HepG2 (cell line): ENCODE data around the gene CLDN9. TPM values are rescaled to one million over a fixed set of nuclear protein-coding genes. Genes with fewer than 3 reads are reported as not detected.

Experiments
- ATAC-seq: fragments of 200-7000 bp; cut with Tn5 transposase; 3 replicates; pipeline ENCODE4 v1.9.1; 2020; ENCODE audit warnings: mild to moderate bottlenecking, moderate library complexity
- BruUV-seq: library from RNA; stranded (reverse); fragments of 400-500 nt; replicated peaks from 2 replicates; lab custom pipeline; 2021; lab: Mats Ljungman, UMichigan
- CTCF ChIA-PET: fragments of 300-600 bp; formaldehyde crosslinking; extraction: SDS; loops from one replicate; lab custom pipeline; 2021; ENCODE audit warnings: low total read pairs, inconsistent platforms, low intra/inter-chr PET ratio; lab: Yijun Ruan, JAX
- POLR2A ChIA-PET: fragments of 350-600 bp; sonication (Branson Sonifier 250); formaldehyde crosslinking; loops from one replicate; lab custom pipeline; 2020; ENCODE audit warnings: antibody characterized with exemption, inconsistent platforms; lab: Yijun Ruan, JAX
- DNase-seq: peaks from one replicate; pipeline ENCODE4 v3.0.0-alpha.2; 2015; ENCODE audit warnings: low spot score
- FAIRE-seq: peaks from 3 replicates; lab custom pipeline; 2011; peaks lifted over from hg19 to GRCh38; lab: Jason Lieb, UNC
- H2AFZ ChIP-seq: one replicate; pipeline ENCODE4 v1.6.1; 2011; ENCODE audit warnings: low read length, inconsistent platforms
- H3K27ac ChIP-seq: fragments of 300-600 bp; 3 replicates; pipeline ENCODE4 v1.8.0; 2011; ENCODE audit warnings: mixed run types, mild to moderate bottlenecking, mixed read lengths, low read length, inconsistent platforms; ENCODE audit not compliant: insufficient read depth; ENCODE audit errors: extremely low read length
- H3K27me3 ChIP-seq, 2 experiments: fragments of 200-600 bp in 1 of 2; 2 replicates in 1 of 2; 3 replicates in 1 of 2; pipeline versions ENCODE4 v1.6.0 to v1.8.0; 2011; ENCODE audit warnings: low read length in 2 of 2, mild to moderate bottlenecking in 2 of 2, moderate library complexity in 2 of 2, inconsistent platforms in 1 of 2; ENCODE audit not compliant: insufficient read depth in 2 of 2, control insufficient read depth in 1 of 2
- H3K36me3 ChIP-seq, 2 experiments: fragments of 200-600 bp in 1 of 2; replicated peaks in 1 of 2; 2 replicates in 1 of 2; 3 replicates in 1 of 2; pipeline versions ENCODE4 v1.5.1 to v1.8.0; 2011; ENCODE audit warnings: low read length in 2 of 2, inconsistent platforms in 1 of 2; ENCODE audit not compliant: insufficient read depth in 2 of 2, control insufficient read depth in 1 of 2
- H3K4me1 ChIP-seq: 2 replicates; pipeline ENCODE4 v1.5.1; 2012; ENCODE audit warnings: low read length, inconsistent platforms; ENCODE audit not compliant: insufficient read depth
- H3K4me2 ChIP-seq: 2 replicates; pipeline ENCODE4 v1.6.0; 2011; ENCODE audit warnings: low read depth, low read length, inconsistent platforms
- H3K4me3 ChIP-seq, 3 experiments: fragments of 200-600 bp in 1 of 3; sonication (generic), shearing (Covaris generic) in 1 of 3; replicated peaks in 1 of 3; 2 replicates each; pipeline ENCODE4 v1.5.1; 2011 to 2016; ENCODE audit warnings: low read length in 3 of 3, inconsistent platforms in 2 of 3, low read depth in 2 of 3, mild to moderate bottlenecking in 2 of 3, control low read depth in 1 of 3, mixed read lengths in 1 of 3; ENCODE audit not compliant: insufficient read depth in 1 of 3
- H3K79me2 ChIP-seq: one replicate; pipeline ENCODE4 v1.6.1; 2011; ENCODE audit warnings: low read length, inconsistent platforms; ENCODE audit not compliant: insufficient read depth
- H3K9ac ChIP-seq: 2 replicates; pipeline ENCODE4 v1.6.0; 2011; ENCODE audit warnings: mild to moderate bottlenecking, low read depth, low read length, inconsistent platforms; ENCODE audit not compliant: insufficient read depth
- H3K9me3 ChIP-seq: 2 replicates; pipeline ENCODE4 v1.5.1; 2012; ENCODE audit warnings: mild to moderate bottlenecking, low read length
- H4K20me1 ChIP-seq: 2 replicates; pipeline ENCODE4 v1.6.0; 2011; ENCODE audit warnings: inconsistent platforms, mild to moderate bottlenecking, low read length, moderate library complexity; ENCODE audit not compliant: insufficient read depth
- AGO2 ChIP-seq: fragments of 200-400 bp; formaldehyde crosslinking; optimal IDR thresholded peaks from 2 replicates; pipeline ENCODE3; 2017; ENCODE audit warnings: mild to moderate bottlenecking, low read depth, low read length, moderate library complexity
- CEBPG ChIP-seq: IDR thresholded peaks from 2 replicates; pipeline ENCODE4 v1.6.1; 2016
- ESRRA ChIP-seq: sonication (generic); formaldehyde crosslinking; IDR thresholded peaks from 2 replicates; pipeline ENCODE4 v1.5.1; 2020; ENCODE audit warnings: mild to moderate bottlenecking, low read depth, missing genetic modification reagents
- FOSL2 ChIP-seq: sonication (generic); formaldehyde crosslinking; IDR thresholded peaks from 2 replicates; pipeline ENCODE4 v1.4.0; 2020; ENCODE audit warnings: missing genetic modification reagents
- MIXL1 ChIP-seq: IDR thresholded peaks from 2 replicates; pipeline ENCODE4 v1.6.1; 2016
- MXD4 ChIP-seq: IDR thresholded peaks from 2 replicates; pipeline ENCODE4 v1.6.1; 2016; ENCODE audit warnings: mild to moderate bottlenecking, missing biosample characterization, missing genetic modification reagents
- NFATC3 ChIP-seq: sonication (generic); formaldehyde crosslinking; IDR thresholded peaks from 2 replicates; pipeline ENCODE4 v1.5.1; 2020; ENCODE audit warnings: mild to moderate bottlenecking, missing genetic modification reagents
- SAP130 ChIP-seq: IDR thresholded peaks from 2 replicates; pipeline ENCODE4 v1.6.1; 2016; ENCODE audit warnings: low read depth
- SIN3A ChIP-seq: IDR thresholded peaks from 2 replicates; pipeline ENCODE4 v1.6.1; 2011; ENCODE audit warnings: low read depth, mild to moderate bottlenecking, control low read depth, low read length, borderline replicate concordance
- SUZ12 ChIP-seq: fragments of 150-350 bp; IDR thresholded peaks from 2 replicates; pipeline ENCODE4 v1.6.1; 2014; ENCODE audit warnings: low read depth, low read length
- TCF12 ChIP-seq, 2 experiments: fragments of 450-650 bp in 1 of 2; sonication (generic) in 1 of 2; formaldehyde crosslinking in 1 of 2; IDR thresholded peaks; 2 replicates each; pipeline versions ENCODE4 v1.6.1 to v1.8.0; 2017 to 2022; ENCODE audit warnings: antibody characterized with exemption in 1 of 2, mild to moderate bottlenecking in 1 of 2, missing genetic modification reagents in 1 of 2, moderate library complexity in 1 of 2
- ZBTB33 ChIP-seq: sonication (generic); formaldehyde crosslinking; IDR thresholded peaks from 2 replicates; pipeline ENCODE4 v1.4.0; 2020; ENCODE audit warnings: missing genetic modification reagents
- ZNF709 ChIP-seq: sonication (generic); formaldehyde crosslinking; IDR thresholded peaks from 2 replicates; pipeline ENCODE4 v1.5.0; 2020; ENCODE audit warnings: mild to moderate bottlenecking, missing genetic modification reagents
- ZNF841 ChIP-seq: sonication (generic); formaldehyde crosslinking; IDR thresholded peaks from 2 replicates; pipeline ENCODE4 v1.8.1; 2023; ENCODE audit warnings: missing genetic modification reagents, borderline replicate concordance
- ZXDC ChIP-seq: sonication (generic); formaldehyde crosslinking; IDR thresholded peaks from 2 replicates; pipeline ENCODE4 v1.5.0; 2020; ENCODE audit warnings: mild to moderate bottlenecking, missing genetic modification reagents
- WGBS: methylation state at CpG from one replicate; pipeline ENCODE4 v1.1.6; 2017; ENCODE audit warnings: low lambda C conversion rate; 5-methylcytosine and 5-hydroxymethylcytosine counted together
- in situ Hi-C: cut with HindIII; loops from 2 replicates; pipeline ENCODE4 v1.10.0; 2017; ENCODE audit warnings: low pct_unique_long_range_greater_than_20kb; ENCODE audit not compliant: extremely low pct_ligation_motif_present
- intact Hi-C: fragments of 100-400 bp; cut with micrococcal nuclease; formaldehyde crosslinking; loops from one replicate; pipeline ENCODE4 v1.10.0; 2022; ENCODE audit not compliant: unreplicated experiment
- polyA plus RNA-seq, 8 experiments: library from polyadenylated mRNA; depleted of rRNA in 3 of 8; stranded (reverse) in 7 of 8; unstranded in 1 of 8; fragments of >200 nt; fragmentation: Illumina TruSeq in 4 of 8; extraction: Trizol in 4 of 8; gene quantifications; 2 replicates each; pipeline versions ENCODE4 v1.2.1 to v1.2.3, GENCODE V29; 2011 to 2016; ENCODE audit warnings: low read depth in 4 of 8, missing spikeins in 1 of 8, mixed read lengths in 1 of 8; ENCODE audit not compliant: insufficient read depth in 1 of 8
- total RNA-seq, 5 experiments: library from RNA; depleted of rRNA; stranded (reverse); fragments of >200 nt; fragmentation: Illumina TruSeq; extraction: Trizol; gene quantifications; 2 replicates each; pipeline ENCODE4 v1.2.3, GENCODE V29; 2016; ENCODE audit warnings: low read depth in 1 of 5

Gene CLDN9
- total and polyA plus RNA-seq, 2 of the 13 experiments (the other 11 are each of a cell fraction or from before 2014, with no cell fraction given), result 0.15 to 0.26 TPM

GRCh38 chr16:3049921-3050481 is 37.3 kb downstream of the CLDN9 start:
- TF ChIP-seq ZNF841 (CRISPR knock-in tag) (no peak), ZBTB33 (peak; percentile 9; the same call in 1 of the 2 replicates), AGO2 (peak; percentile 19)
- TF ChIP-seq, all 625 proteins: peak for 2
- Histone ChIP-seq H3K4me2 (no peak overlapping the region), H3K36me3 (no peaks in the 10 kb centered on the region), H4K20me1 (no peaks in the 10 kb centered on the region), H2AFZ (no peak overlapping the region), H3K4me3 (no peak overlapping the region), H3K79me2 (no peaks in the 10 kb centered on the region), H3K27ac (no peak overlapping the region), H3K27me3 (peaks cover 10 to 58% of the 10 kb centered on the region in 2 experiments), H3K9ac (no peak overlapping the region), H3K9me3 (no peaks in the 10 kb centered on the region), H3K4me1 (peaks cover 9% of the 10 kb centered on the region)
- POLR2A ChIA-PET, result interaction anchor here (1.4 kb wide), 1 partner anchor 9 kb away, joined by 3 read pairs; no protein-coding TSS in a partner anchor
- intact Hi-C loops, result no loop called here
- FAIRE-seq (no peak), DNase-seq (no peak), ATAC-seq (no peak)
- 59% methylated on average over 12 of the region's 26 CpGs for WGBS
- CTCF ChIA-PET, result no interaction called here
- in situ Hi-C loops, result no loop called here
- BruUV-seq, result no TSS peak

GRCh38 chr16:3050487-3050886 is 37.8 kb downstream of the CLDN9 start:
- intact Hi-C loops, result no loop called here
- ATAC-seq, result no peak
- no peak for DNase-seq
- WGBS, result 19% methylated on average over 5 of the region's 5 CpGs
- no peaks in the 10 kb centered on the region for H4K20me1 ChIP-seq
- FAIRE-seq, result no peak
- H3K27me3 ChIP-seq, result peaks cover 10 to 55% of the 10 kb centered on the region in 2 experiments
- H3K79me2 ChIP-seq, result no peaks in the 10 kb centered on the region
- no peak overlapping the region for H2AFZ ChIP-seq
- in situ Hi-C loops, result no loop called here
- H3K36me3 ChIP-seq, result no peaks in the 10 kb centered on the region
- ChIA-PET POLR2A (interaction anchor here (1.4 kb wide), 1 partner anchor 9 kb away, joined by 3 read pairs; no protein-coding TSS in a partner anchor), CTCF (no interaction called here)
- no peaks in the 10 kb centered on the region for H3K9me3 ChIP-seq
- H3K4me2 ChIP-seq, result no peak overlapping the region
- no peak overlapping the region for H3K9ac ChIP-seq
- no peak overlapping the region for H3K27ac ChIP-seq
- H3K4me1 ChIP-seq, result peaks cover 5% of the 10 kb centered on the region; the same call in 1 of the 2 replicates
- no peak overlapping the region for H3K4me3 ChIP-seq
- no TSS peak for BruUV-seq
- TF ChIP-seq SUZ12, result no peak
- no peak for TF ChIP-seq SAP130 (CRISPR knock-in tag)
- TF ChIP-seq MXD4, result no peak
- no peak for TF ChIP-seq ESRRA (CRISPR knock-in tag)
- no peak for TF ChIP-seq NFATC3
- no peak for TF ChIP-seq MIXL1
- TF ChIP-seq CEBPG (CRISPR knock-in tag), result no peak
- no peak for TF ChIP-seq TCF12 (IDR thresholded peaks at IDR 0.05)
- TF ChIP-seq TCF12 (CRISPR knock-in tag; IDR thresholded peaks at IDR 0.05), result no peak
- no peak for TF ChIP-seq FOSL2 (CRISPR knock-in tag)
- no peak for TF ChIP-seq SIN3A
- no peak for TF ChIP-seq ZXDC
- no peak for TF ChIP-seq ZNF709
